Measurements from ENCODE around the gene STK11.

The STK11 gene

DNA sequence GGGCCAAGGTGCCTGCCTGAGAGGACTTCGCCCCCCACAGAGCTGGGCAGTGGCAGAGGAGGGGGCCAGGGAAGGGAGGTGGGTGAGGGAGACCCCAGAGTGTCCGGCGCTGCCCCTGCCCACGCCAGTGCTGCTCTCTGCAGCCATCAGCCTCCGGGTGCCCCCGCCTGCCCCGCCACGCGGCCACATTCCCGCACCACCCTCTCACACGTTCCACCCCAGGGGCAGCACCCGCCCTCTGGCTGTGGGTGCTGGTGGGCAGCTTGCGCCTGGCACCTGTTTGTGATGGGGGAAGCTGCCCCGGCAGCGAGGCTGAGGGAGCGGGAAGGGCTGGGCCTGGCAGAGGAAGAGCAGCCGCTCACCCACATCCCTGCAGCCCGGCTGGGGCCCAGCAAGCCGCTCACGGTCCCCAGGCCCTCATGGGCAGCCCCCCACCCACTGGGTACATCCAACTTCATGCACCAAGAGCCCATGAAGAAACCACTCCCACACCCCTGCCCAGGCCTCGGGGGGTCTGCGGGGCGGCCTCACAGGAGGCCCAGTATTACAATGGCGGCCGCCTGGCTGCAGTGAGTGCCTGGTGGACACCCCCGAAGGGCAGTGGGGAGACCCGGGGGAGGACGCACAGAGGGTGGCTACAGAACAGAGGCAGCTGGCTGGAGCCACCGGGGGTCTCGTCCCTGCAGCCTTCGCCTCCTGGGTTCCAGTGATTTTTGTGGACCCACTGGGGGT lies 45.5 kb upstream of the STK11 start:
- TF ChIP-seq POLR2A (IDR thresholded peaks at IDR 0.05; ENCODE audit: extremely low read depth, insufficient read length) = no peak
- TF ChIP-seq, protein P1, sequence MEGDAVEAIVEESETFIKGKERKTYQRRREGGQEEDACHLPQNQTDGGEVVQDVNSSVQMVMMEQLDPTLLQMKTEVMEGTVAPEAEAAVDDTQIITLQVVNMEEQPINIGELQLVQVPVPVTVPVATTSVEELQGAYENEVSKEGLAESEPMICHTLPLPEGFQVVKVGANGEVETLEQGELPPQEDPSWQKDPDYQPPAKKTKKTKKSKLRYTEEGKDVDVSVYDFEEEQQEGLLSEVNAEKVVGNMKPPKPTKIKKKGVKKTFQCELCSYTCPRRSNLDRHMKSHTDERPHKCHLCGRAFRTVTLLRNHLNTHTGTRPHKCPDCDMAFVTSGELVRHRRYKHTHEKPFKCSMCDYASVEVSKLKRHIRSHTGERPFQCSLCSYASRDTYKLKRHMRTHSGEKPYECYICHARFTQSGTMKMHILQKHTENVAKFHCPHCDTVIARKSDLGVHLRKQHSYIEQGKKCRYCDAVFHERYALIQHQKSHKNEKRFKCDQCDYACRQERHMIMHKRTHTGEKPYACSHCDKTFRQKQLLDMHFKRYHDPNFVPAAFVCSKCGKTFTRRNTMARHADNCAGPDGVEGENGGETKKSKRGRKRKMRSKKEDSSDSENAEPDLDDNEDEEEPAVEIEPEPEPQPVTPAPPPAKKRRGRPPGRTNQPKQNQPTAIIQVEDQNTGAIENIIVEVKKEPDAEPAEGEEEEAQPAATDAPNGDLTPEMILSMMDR (IDR thresholded peaks at IDR 0.05; ENCODE audit: low read depth, low read length) = no peak
- TF ChIP-seq MYC (IDR thresholded peaks at IDR 0.05; ENCODE audit: low read depth, low read length) = no peak
- TF ChIP-seq MAX (IDR thresholded peaks at IDR 0.05; ENCODE audit: low read depth, low read length) = no peak
- DNase-seq (ENCODE audit: low read depth) = no peak

GRCh38 chr19:1161716-1162115 lies 43.9 kb upstream of the STK11 start:
- no peak for TF ChIP-seq MAX (IDR thresholded peaks at IDR 0.05; ENCODE audit: low read depth, low read length)
- DNase-seq (ENCODE audit: low read depth) = peak; percentile 39
- no peak overlapping the region for H3K4me3 ChIP-seq (ENCODE audit: low read depth, low read length)

More for the DNA sequence above, 45.5 kb upstream of the STK11 start:
- H3K4me3 ChIP-seq (ENCODE audit: low read depth, low read length) = no peak overlapping the region

GRCh38 chr19:1162404-1163282 lies 42.9 kb upstream of the STK11 start:
- TF ChIP-seq, protein P1 (IDR thresholded peaks at IDR 0.05; ENCODE audit: low read depth, low read length) = no peak
- TF ChIP-seq POLR2A (IDR thresholded peaks at IDR 0.05; ENCODE audit: extremely low read depth, insufficient read length) = no peak
- TF ChIP-seq MAX (IDR thresholded peaks at IDR 0.05; ENCODE audit: low read depth, low read length) = no peak
- no peak for TF ChIP-seq MYC (IDR thresholded peaks at IDR 0.05; ENCODE audit: low read depth, low read length)
- peak; percentile 40 for DNase-seq (ENCODE audit: low read depth)
- no peak overlapping the region for H3K4me3 ChIP-seq (ENCODE audit: low read depth, low read length)

- no peak for DNase-seq (ENCODE audit: low read depth)
- TF ChIP-seq, protein P1 (IDR thresholded peaks at IDR 0.05; ENCODE audit: low read depth, low read length) = no peak
- no peak for TF ChIP-seq MAX (IDR thresholded peaks at IDR 0.05; ENCODE audit: low read depth, low read length)
- no peak for TF ChIP-seq MYC (IDR thresholded peaks at IDR 0.05; ENCODE audit: low read depth, low read length)
- no peak for TF ChIP-seq POLR2A (IDR thresholded peaks at IDR 0.05; ENCODE audit: extremely low read depth, insufficient read length)
- no peak overlapping the region for H3K4me3 ChIP-seq (ENCODE audit: low read depth, low read length)
Observed at GRCh38 chr19:1163283-1163933, 42.2 kb upstream of the STK11 start.

GRCh38 chr19:1163934-1164683 lies 41.5 kb upstream of the STK11 start:
- no peak for DNase-seq (ENCODE audit: low read depth)
- H3K4me3 ChIP-seq (ENCODE audit: low read depth, low read length) = no peak overlapping the region
- TF ChIP-seq MAX (IDR thresholded peaks at IDR 0.05; ENCODE audit: low read depth, low read length) (no peak), MYC (IDR thresholded peaks at IDR 0.05; ENCODE audit: low read depth, low read length) (no peak), POLR2A (IDR thresholded peaks at IDR 0.05; ENCODE audit: extremely low read depth, insufficient read length) (no peak)
- TF ChIP-seq, protein P1 (IDR thresholded peaks at IDR 0.05; ENCODE audit: low read depth, low read length) = no peak

All from NB4 (cell line).